Stimulated activated CD4-positive, alpha-beta T cell treated with anti-CD3 and anti-CD28 coated beads, Interleukin-4, amount 100 ng/mL, for 48 hours (primary cell): ENCODE measurements around the gene HSPH1.

Experiments
- DNase-seq, 2 donors: peaks; one replicate each; pipeline ENCODE4 v3.0.0-alpha.2; 2020; ENCODE audit warnings: low read depth in 2 of 2

HSPH1 gene

GRCh38 chr13:31161557-31162150, at the start of gene HSPH1:
Gene HSPH1 (minus strand): TSS chr13:31161904. CDS start chr13:31161582, 322 bp downstream.
- DNase-seq = peak; percentile 97 to 99

GRCh38 chr13:31209841-31210210, 48.1 kb upstream of the HSPH1 start:
- no peak for DNase-seq

GRCh38 chr13:31209172-31209840, 47.6 kb upstream of the HSPH1 start:
- DNase-seq = no peak

GRCh38 chr13:31208559-31209122, 46.9 kb upstream of the HSPH1 start:
- no peak for DNase-seq

GRCh38 chr13:31207661-31208552, 46.2 kb upstream of the HSPH1 start:
- no peak for DNase-seq

GRCh38 chr13:31204592-31204991, 42.9 kb upstream of the HSPH1 start:
- no peak for DNase-seq

- no peak for DNase-seq
Observed at GRCh38 chr13:31201341-31202031, 39.8 kb upstream of the HSPH1 start.

GRCh38 chr13:31200637-31200971, 38.9 kb upstream of the HSPH1 start:
- peak; percentile 22 to 31 for DNase-seq

- peak; percentile 62 to 69 for DNase-seq
Observed at GRCh38 chr13:31199849-31200636, 38.3 kb upstream of the HSPH1 start, which contains the start of gene B3GLCT. Gene B3GLCT (plus strand): TSS chr13:31199975. CDS start chr13:31200085, 110 bp downstream.

- DNase-seq = no peak
Observed at GRCh38 chr13:31199527-31199848, 37.8 kb upstream of the HSPH1 start.

- DNase-seq = no peak
Observed at GRCh38 chr13:31198519-31198918, 36.8 kb upstream of the HSPH1 start.

GRCh38 chr13:31196992-31197391, 35.3 kb upstream of the HSPH1 start:
- no peak for DNase-seq

- no peak for DNase-seq
Observed at GRCh38 chr13:31195616-31196015, 33.9 kb upstream of the HSPH1 start.

GRCh38 chr13:31192306-31192705, 30.6 kb upstream of the HSPH1 start:
- DNase-seq = no peak

- no peak for DNase-seq
Observed at GRCh38 chr13:31191748-31192147, 30.0 kb upstream of the HSPH1 start.

GRCh38 chr13:31184981-31185645, 23.4 kb upstream of the HSPH1 start:
- no peak for DNase-seq

- DNase-seq = no peak
Observed at GRCh38 chr13:31184451-31184850, 22.7 kb upstream of the HSPH1 start.

- no peak for DNase-seq
Observed at GRCh38 chr13:31182987-31183386, 21.3 kb upstream of the HSPH1 start.

GRCh38 chr13:31179754-31180153, 18.1 kb upstream of the HSPH1 start:
- DNase-seq = no peak

- DNase-seq = no peak
Observed at GRCh38 chr13:31179241-31179640, 17.5 kb upstream of the HSPH1 start.
